HCT116 (cell line): ENCODE data around the gene RHBDF1.

Experiments used
- CBX3 ChIP-seq: IDR thresholded peaks from 2 replicates; pipeline ENCODE4 v1.6.1; 2012; ENCODE audit warnings: low read depth
- CTCF ChIP-seq, 3 experiments: fragments of 200-600 bp in 1 of 3; sonication (generic) in 1 of 3; IDR thresholded peaks in 2 of 3; conservative IDR thresholded peaks in 1 of 3; 2 replicates each; pipeline ENCODE4 v1.5.1; 2012 to 2017; ENCODE audit warnings: low read depth in 2 of 3, low read length in 2 of 3, antibody characterized with exemption in 1 of 3, borderline replicate concordance in 1 of 3, control low read depth in 1 of 3, mild to moderate bottlenecking in 1 of 3, mixed read lengths in 1 of 3, mixed run types in 1 of 3, moderate library complexity in 1 of 3; ENCODE audit not compliant: insufficient read depth in 1 of 3
- EZH2 ChIP-seq: fragments of 200-600 bp; sonication (generic); IDR thresholded peaks from 2 replicates; pipeline ENCODE4 v1.6.1; 2017; ENCODE audit warnings: antibody characterized with exemption, mixed run types
- MAX ChIP-seq: IDR thresholded peaks from 2 replicates; pipeline ENCODE4 v1.6.1; 2012
- POLR2A ChIP-seq: IDR thresholded peaks from 2 replicates; pipeline ENCODE4 v1.7.0; 2011; ENCODE audit warnings: borderline replicate concordance; ENCODE audit not compliant: insufficient read depth, insufficient read length; ENCODE audit errors: extremely low read depth
- POLR2AphosphoS5 ChIP-seq: IDR thresholded peaks from 2 replicates; pipeline ENCODE4 v1.6.1; 2011; ENCODE audit warnings: mild to moderate bottlenecking, low read depth, low read length, moderate library complexity
- REST ChIP-seq: IDR thresholded peaks from 2 replicates; pipeline ENCODE4 v1.6.1; 2012; ENCODE audit warnings: low read depth
- SIN3A ChIP-seq: IDR thresholded peaks from 2 replicates; pipeline ENCODE4 v1.6.1; 2012; ENCODE audit warnings: low read depth
- SRF ChIP-seq: IDR thresholded peaks from 2 replicates; pipeline ENCODE4 v1.6.1; 2012; ENCODE audit warnings: low read depth
- YY1 ChIP-seq: IDR thresholded peaks from 2 replicates; pipeline ENCODE4 v1.6.1; 2011; ENCODE audit warnings: low read length, low read depth, moderate library complexity, mild to moderate bottlenecking; ENCODE audit not compliant: insufficient replicate concordance; ENCODE audit errors: extremely low read depth
- ZBTB33 ChIP-seq: IDR thresholded peaks from 2 replicates; pipeline ENCODE4 v1.6.1; 2011; ENCODE audit warnings: mild to moderate bottlenecking, low read length, moderate library complexity; ENCODE audit not compliant: insufficient replicate concordance; ENCODE audit errors: extremely low read depth

GRCh38 chr16:76535-77272 lies 4.3 kb upstream of the RHBDF1 start:
- TF ChIP-seq MAX: no peak
- no peak for TF ChIP-seq REST
- no peak for TF ChIP-seq CTCF (IDR thresholded peaks at IDR 0.05 in 2 of 3, conservative IDR thresholded peaks at IDR 0.05 in 1 of 3; ENCODE audit: borderline replicate concordance in 1 of 3, insufficient read depth in 1 of 3, low read depth in 2 of 3, low read length in 2 of 3)
- no peak for TF ChIP-seq POLR2AphosphoS5
- TF ChIP-seq ZBTB33: no peak
- no peak for TF ChIP-seq EZH2
- no peak for TF ChIP-seq SRF
- no peak for TF ChIP-seq POLR2A
- peak; percentile 43; the same call in 1 of the 2 replicates for TF ChIP-seq SIN3A
- TF ChIP-seq YY1: no peak
- no peak for TF ChIP-seq CBX3
